ENCODE results near the gene STK24. TPM values are rescaled to one million over a fixed set of nuclear protein-coding genes. Genes with fewer than 3 reads are reported as not detected.

STK24 gene
- total RNA-seq, 1 donor from 2014 or later = 94.6 TPM

Other genes with a start within 250 kb of the STK24 start
- gene SLC15A1, start 175.6 kb upstream of the STK24 start, total RNA-seq = not detected

Data from upper lobe of right lung (tissue), 1 donor.